ENCODE data around the gene LCN10.

Gene LCN10

GRCh38 chr9:136697146-136697820 lies 45.5 kb downstream of the LCN10 start:
- no peak for DNase-seq

- DNase-seq: no peak
Measured at GRCh38 chr9:136696502-136696901, 46.2 kb downstream of the LCN10 start.

GRCh38 chr9:136695955-136696354 lies 46.8 kb downstream of the LCN10 start:
- DNase-seq: no peak

GRCh38 chr9:136695435-136695895 lies 47.3 kb downstream of the LCN10 start:
- no peak for DNase-seq

- DNase-seq: no peak
Measured at GRCh38 chr9:136694872-136695247, 47.9 kb downstream of the LCN10 start.

- DNase-seq: no peak
Measured at GRCh38 chr9:136694163-136694871, 48.4 kb downstream of the LCN10 start.

- no peak for DNase-seq
Measured at GRCh38 chr9:136693490-136694162, 49.1 kb downstream of the LCN10 start.

GRCh38 chr9:136693135-136693489 lies 49.6 kb downstream of the LCN10 start:
- no peak for DNase-seq

GRCh38 chr9:136692185-136693134 lies 50.3 kb downstream of the LCN10 start:
- DNase-seq: no peak

- DNase-seq: no peak
Measured at GRCh38 chr9:136691316-136692184, 51.2 kb downstream of the LCN10 start.

- DNase-seq: no peak
Measured at GRCh38 chr9:136690806-136691261, 51.9 kb downstream of the LCN10 start.

GRCh38 chr9:136690104-136690805 lies 52.5 kb downstream of the LCN10 start:
- no peak for DNase-seq

GRCh38 chr9:136689108-136689460 lies 53.7 kb downstream of the LCN10 start:
- no peak for DNase-seq

- DNase-seq: no peak
Measured at GRCh38 chr9:136688274-136689107, 54.2 kb downstream of the LCN10 start.
